IMR-90 (cell line): ENCODE data around the gene DCAF8L2.

Experiments used
- BHLHE40 ChIP-seq: fragments of 150-350 bp; IDR thresholded peaks from 2 replicates; pipeline ENCODE4 v1.6.1; 2016; ENCODE audit warnings: mild to moderate bottlenecking, low read depth, low read length
- CEBPB ChIP-seq: IDR thresholded peaks from 2 replicates; pipeline ENCODE4 v1.6.1; 2012; ENCODE audit warnings: low read depth, low read length, improper control_type of control experiment
- CHD1 ChIP-seq: IDR thresholded peaks from 2 replicates; pipeline ENCODE4 v1.6.1; 2012; ENCODE audit warnings: low read depth, low read length, improper control_type of control experiment
- CTCF ChIP-seq: conservative IDR thresholded peaks from 2 replicates; pipeline ENCODE4 v1.5.1; 2012; ENCODE audit warnings: mild to moderate bottlenecking, low read depth, low read length, improper control_type of control experiment
- FOS ChIP-seq: fragments of 150-350 bp; IDR thresholded peaks from 2 replicates; pipeline ENCODE4 v1.6.1; 2016; ENCODE audit warnings: low read depth, low read length
- MXI1 ChIP-seq: IDR thresholded peaks from 2 replicates; pipeline ENCODE4 v1.6.1; 2012; ENCODE audit warnings: low read depth, mild to moderate bottlenecking, low read length, moderate library complexity, borderline replicate concordance
- NFE2L2 ChIP-seq: fragments of 150-350 bp; IDR thresholded peaks from 2 replicates; pipeline ENCODE4 v1.6.1; 2016; ENCODE audit warnings: low read depth, mild to moderate bottlenecking, low read length
- POLR2A ChIP-seq: IDR thresholded peaks from 2 replicates; pipeline ENCODE4 v1.6.1; 2012; ENCODE audit warnings: mild to moderate bottlenecking, low read depth, low read length
- RAD21 ChIP-seq: IDR thresholded peaks from 2 replicates; pipeline ENCODE4 v1.6.1; 2012; ENCODE audit warnings: low read length, improper control_type of control experiment
- RCOR1 ChIP-seq: IDR thresholded peaks from 2 replicates; pipeline ENCODE4 v1.6.1; 2012; ENCODE audit warnings: mild to moderate bottlenecking, low read length, improper control_type of control experiment; ENCODE audit not compliant: insufficient replicate concordance
- RFX5 ChIP-seq: IDR thresholded peaks from 2 replicates; pipeline ENCODE4 v1.8.0; 2012; ENCODE audit warnings: low read depth, mild to moderate bottlenecking, low read length, moderate library complexity
- SMC3 ChIP-seq: fragments of 150-350 bp; IDR thresholded peaks from 2 replicates; pipeline ENCODE4 v1.6.1; 2016; ENCODE audit warnings: low read depth, mild to moderate bottlenecking, antibody characterized with exemption, low read length, moderate library complexity
- USF2 ChIP-seq: fragments of 150-350 bp; IDR thresholded peaks from 2 replicates; pipeline ENCODE4 v1.6.1; 2017; ENCODE audit warnings: mild to moderate bottlenecking, antibody characterized with exemption, low read length, low read depth

- TF ChIP-seq CTCF (no peak), SMC3 (no peak), POLR2A (no peak), BHLHE40 (no peak), MXI1 (no peak), CHD1 (no peak), RFX5 (no peak), NFE2L2 (no peak), RCOR1 (no peak), RAD21 (no peak), FOS (no peak), CEBPB (no peak), USF2 (no peak)
Measured at GRCh38 chrX:27598312-27598711, 8.2 kb downstream of the DCAF8L2 start.
